HCEC 1CT (cell line): Measurements from ENCODE around the gene MT1X.

Experiments used
- DNase-seq: peaks from one replicate; pipeline ENCODE4 v3.0.0-alpha.2; 2017

Gene MT1X

GRCh38 chr16:56681939-56682702 is at the start of gene MT1X:
Gene MT1X (plus strand): TSS chr16:56682470. CDS start chr16:56682541, 71 bp downstream.
- peak; percentile 86 for DNase-seq

GRCh38 chr16:56632848-56633365 is 49.4 kb upstream of the MT1X start:
- no peak for DNase-seq

GRCh38 chr16:56633535-56633934 is 48.7 kb upstream of the MT1X start:
- DNase-seq, result no peak

GRCh38 chr16:56634715-56635440 is 47.4 kb upstream of the MT1X start:
- no peak for DNase-seq

- no peak for DNase-seq
Observed at GRCh38 chr16:56635441-56635967, 46.8 kb upstream of the MT1X start.

GRCh38 chr16:56636616-56637413 is 45.5 kb upstream of the MT1X start:
- no peak for DNase-seq

GRCh38 chr16:56637814-56638750 is 44.2 kb upstream of the MT1X start, which contains the start of gene MT1A:
Gene MT1A (plus strand): TSS chr16:56638666. CDS start chr16:56638739, 73 bp downstream.
- peak; percentile 17 for DNase-seq

GRCh38 chr16:56639045-56639444 is 43.2 kb upstream of the MT1X start:
- DNase-seq, result no peak

- DNase-seq, result no peak
Observed at GRCh38 chr16:56640076-56640475, 42.2 kb upstream of the MT1X start.

- no peak for DNase-seq
Observed at GRCh38 chr16:56641166-56641565, 41.1 kb upstream of the MT1X start.

GRCh38 chr16:56643080-56643778 is 39.0 kb upstream of the MT1X start:
- DNase-seq, result peak; percentile 46

GRCh38 chr16:56643833-56644232 is 38.4 kb upstream of the MT1X start:
- DNase-seq, result no peak

GRCh38 chr16:56645311-56645710 is 37.0 kb upstream of the MT1X start:
- DNase-seq, result no peak

- DNase-seq, result no peak
Observed at GRCh38 chr16:56645838-56646237, 36.4 kb upstream of the MT1X start.

- DNase-seq, result no peak
Observed at GRCh38 chr16:56647641-56648431, 34.4 kb upstream of the MT1X start.

- no peak for DNase-seq
Observed at GRCh38 chr16:56649271-56649670, 33.0 kb upstream of the MT1X start.

GRCh38 chr16:56649820-56650219 is 32.5 kb upstream of the MT1X start:
- no peak for DNase-seq

- no peak for DNase-seq
Observed at GRCh38 chr16:56651586-56651985, 30.7 kb upstream of the MT1X start, which contains the start of gene MT1B. Gene MT1B (plus strand): TSS chr16:56651886. CDS start chr16:56651954, 68 bp downstream.

- no peak for DNase-seq
Observed at GRCh38 chr16:56652600-56652999, 29.7 kb upstream of the MT1X start.

- DNase-seq, result no peak
Observed at GRCh38 chr16:56653218-56653617, 29.1 kb upstream of the MT1X start.
